Testis (tissue), 2 donors: ENCODE results near the gene OPCML.

Source experiments
- CTCF ChIP-seq, 3 experiments: fragments of 450-650 bp in 2 of 3; fragments of 200-600 bp in 1 of 3; sonication (generic) in 1 of 3; IDR thresholded peaks; one replicate each; pipeline ENCODE4 v1.5.1; 2016 to 2019; ENCODE audit warnings: antibody characterized with exemption in 3 of 3, mild to moderate bottlenecking in 2 of 3, moderate library complexity in 1 of 3
- POLR2A ChIP-seq: fragments of 450-650 bp; IDR thresholded peaks from one replicate; pipeline ENCODE4 v1.6.1; 2017; ENCODE audit warnings: antibody characterized with exemption, mild to moderate bottlenecking, moderate library complexity

DNA sequence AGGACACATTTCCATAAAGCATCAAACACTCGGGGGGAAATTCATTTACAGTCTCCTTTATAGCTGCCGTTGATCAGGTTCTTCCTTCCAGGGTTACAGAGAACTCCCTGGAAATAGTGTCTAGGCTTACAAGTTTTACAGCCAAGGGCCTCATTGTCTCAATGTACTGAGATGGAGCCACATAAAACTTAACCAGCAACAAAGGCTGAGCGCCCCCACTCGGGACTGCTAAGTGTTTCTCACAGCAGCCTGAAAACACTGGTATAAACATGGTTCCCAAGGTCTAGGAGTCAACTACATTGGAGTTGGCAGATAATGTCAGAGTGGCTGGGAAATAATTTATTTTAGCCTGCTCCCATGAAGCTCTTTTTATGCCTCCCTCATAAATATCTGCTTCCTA is 686.2 kb downstream of the OPCML start:
- no peak for TF ChIP-seq CTCF (IDR thresholded peaks at IDR 0.05)
- TF ChIP-seq POLR2A: no peak
